ENCODE results near the gene CAMK1G.

The CAMK1G gene

GRCh38 chr1:209625791-209626285, 42.3 kb downstream of the CAMK1G start:
- H3K9me3 Mint-ChIP-seq: no peaks in the 10 kb centered on the region
- no peaks in the 10 kb centered on the region for H3K36me3 Mint-ChIP-seq
- DNase-seq (ENCODE audit: low spot score in 2 of 2) (no peak), ATAC-seq (ENCODE audit: low read depth) (no peak)
- H3K4me1 Mint-ChIP-seq: peaks cover 5% of the 10 kb centered on the region
- no peak overlapping the region for H3K4me3 Mint-ChIP-seq
- H3K27ac Mint-ChIP-seq: no peak overlapping the region
- peaks cover 12% of the 10 kb centered on the region for H3K27me3 Mint-ChIP-seq

DNA sequence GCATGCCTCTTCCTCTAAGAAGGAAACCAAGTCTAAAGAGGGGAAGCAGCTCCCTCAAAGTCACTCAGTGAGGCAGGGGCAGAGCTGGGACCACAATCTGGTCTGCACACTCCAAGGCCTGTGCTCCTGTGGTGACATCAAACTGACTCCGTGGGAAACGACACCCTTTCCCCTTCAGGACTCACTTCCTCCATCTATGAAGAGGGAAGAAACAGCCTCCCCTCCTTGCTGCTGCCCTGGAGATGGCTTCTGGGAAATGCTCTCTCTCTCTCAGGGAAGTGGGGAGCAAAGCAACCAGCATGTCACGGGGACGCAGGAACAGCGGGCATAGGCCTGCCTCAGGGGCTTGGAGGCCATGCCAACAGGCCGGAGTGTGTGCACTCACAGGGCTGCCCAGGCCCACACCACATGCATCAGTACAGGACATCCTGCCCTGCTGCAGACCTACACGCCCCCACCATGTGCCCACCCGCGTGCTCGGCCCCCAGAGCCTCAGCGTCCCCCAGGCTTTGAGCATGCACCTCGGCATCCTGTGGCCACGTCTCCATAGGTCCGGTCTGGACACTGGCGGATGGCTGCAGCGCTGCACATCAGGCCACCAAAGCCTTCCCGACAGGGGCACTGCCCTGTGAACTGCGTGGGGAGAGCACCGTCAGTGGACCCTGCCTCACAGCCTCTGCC, 43.0 kb downstream of the CAMK1G start:
- peaks cover 5% of the 10 kb centered on the region for H3K4me1 Mint-ChIP-seq

GRCh38 chr1:209627027-209627731, 43.7 kb downstream of the CAMK1G start:
- no peaks in the 10 kb centered on the region for H3K36me3 Mint-ChIP-seq
- DNase-seq (ENCODE audit: low spot score in 2 of 2) (no peak), ATAC-seq (ENCODE audit: low read depth) (no peak)
- H3K4me1 Mint-ChIP-seq: peaks cover 9% of the 10 kb centered on the region
- no peaks in the 10 kb centered on the region for H3K9me3 Mint-ChIP-seq
- H3K27ac Mint-ChIP-seq: no peak overlapping the region
- H3K4me3 Mint-ChIP-seq: no peak overlapping the region
- peaks cover 5% of the 10 kb centered on the region for H3K27me3 Mint-ChIP-seq

More for the DNA sequence above, 43.0 kb downstream of the CAMK1G start:
- no peak for DNase-seq (ENCODE audit: low spot score in 2 of 2)
- H3K27me3 Mint-ChIP-seq: peaks cover 12% of the 10 kb centered on the region
- ATAC-seq (ENCODE audit: low read depth): no peak
- H3K36me3 Mint-ChIP-seq: no peaks in the 10 kb centered on the region
- no peaks in the 10 kb centered on the region for H3K9me3 Mint-ChIP-seq
- no peak overlapping the region for H3K4me3 Mint-ChIP-seq
- H3K27ac Mint-ChIP-seq: no peak overlapping the region

DNA sequence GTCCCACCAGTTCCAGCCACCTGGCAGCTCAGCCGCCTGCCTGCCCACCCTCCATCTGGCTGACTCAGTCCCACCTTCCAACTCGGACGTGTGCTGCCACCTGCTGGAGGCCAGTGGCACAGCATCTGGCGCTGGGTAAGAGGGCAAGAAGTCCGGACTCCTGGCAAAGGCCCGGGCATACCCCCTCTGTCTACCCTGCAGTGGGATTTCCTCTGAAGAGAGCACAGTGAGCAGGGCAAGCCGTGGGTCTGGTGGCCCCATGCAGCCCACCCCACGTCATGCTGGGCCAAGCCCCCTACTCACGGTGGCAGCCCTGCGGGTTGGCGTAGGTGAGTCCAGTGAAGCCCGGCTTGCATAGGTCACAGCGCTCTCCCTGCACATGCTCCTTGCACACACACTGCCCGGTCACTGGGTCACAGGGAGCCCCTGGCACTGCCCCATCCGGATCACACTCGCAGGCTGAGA, 44.2 kb downstream of the CAMK1G start:
- Mint-ChIP-seq H3K36me3 (no peaks in the 10 kb centered on the region), H3K4me3 (no peak overlapping the region), H3K9me3 (no peaks in the 10 kb centered on the region), H3K4me1 (peaks cover 9% of the 10 kb centered on the region), H3K27ac (no peak overlapping the region), H3K27me3 (peaks cover 5% of the 10 kb centered on the region)
- ATAC-seq (ENCODE audit: low read depth) (peak; percentile 69), DNase-seq (ENCODE audit: low spot score in 2 of 2) (peak; percentile 65 to 77)

- H3K27ac Mint-ChIP-seq: no peak overlapping the region
- DNase-seq (ENCODE audit: low spot score in 2 of 2): no peak
- no peak for ATAC-seq (ENCODE audit: low read depth)
- H3K4me1 Mint-ChIP-seq: peaks cover 12% of the 10 kb centered on the region
- H3K4me3 Mint-ChIP-seq: no peak overlapping the region
- H3K9me3 Mint-ChIP-seq: no peaks in the 10 kb centered on the region
- H3K27me3 Mint-ChIP-seq: peaks cover 5% of the 10 kb centered on the region
- H3K36me3 Mint-ChIP-seq: no peaks in the 10 kb centered on the region
Observed at GRCh38 chr1:209628618-209629299, 45.2 kb downstream of the CAMK1G start.

DNA sequence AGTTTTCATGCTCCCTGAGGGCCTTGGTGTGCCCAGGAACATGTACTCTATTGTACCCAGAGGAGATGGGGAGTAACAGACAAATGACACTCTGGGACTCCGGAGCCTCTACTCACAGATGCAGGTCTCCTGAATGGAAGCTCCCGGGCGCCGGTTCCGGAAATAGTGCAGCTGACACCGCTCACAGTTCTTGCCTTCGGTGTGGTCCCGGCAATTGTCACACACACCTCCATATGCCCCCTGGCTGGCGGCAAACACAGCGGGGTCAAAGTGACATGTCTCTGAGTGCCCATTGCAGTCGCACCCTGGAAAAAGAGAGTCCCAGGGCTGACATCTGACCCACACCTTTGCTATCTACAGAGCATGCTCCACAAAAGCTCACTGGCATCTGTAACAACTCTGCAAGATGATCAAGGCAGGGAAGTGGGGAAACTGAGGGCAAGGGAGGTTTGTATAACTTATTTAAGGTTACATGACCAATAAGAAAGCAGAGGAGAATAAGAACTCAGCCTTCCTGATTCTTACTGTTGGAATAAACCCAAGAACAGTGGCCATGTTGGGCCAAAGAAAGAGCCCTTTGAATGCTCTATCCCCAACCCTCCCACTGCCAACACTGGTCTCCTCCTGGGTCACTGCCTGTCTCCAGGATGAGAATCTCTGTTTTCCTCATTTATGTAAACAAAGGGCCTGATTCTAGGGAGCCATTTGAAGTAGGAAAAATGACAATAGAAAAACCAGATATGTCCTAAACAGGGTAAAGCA, 46.3 kb downstream of the CAMK1G start:
- no peaks in the 10 kb centered on the region for H3K36me3 Mint-ChIP-seq
- no peak for ATAC-seq (ENCODE audit: low read depth)
- H3K9me3 Mint-ChIP-seq: no peaks in the 10 kb centered on the region
- no peak overlapping the region for H3K27ac Mint-ChIP-seq
- peaks cover 9% of the 10 kb centered on the region for H3K4me1 Mint-ChIP-seq
- no peak overlapping the region for H3K4me3 Mint-ChIP-seq
- H3K27me3 Mint-ChIP-seq: peaks cover 5% of the 10 kb centered on the region
- no peak for DNase-seq (ENCODE audit: low spot score in 2 of 2)

DNA sequence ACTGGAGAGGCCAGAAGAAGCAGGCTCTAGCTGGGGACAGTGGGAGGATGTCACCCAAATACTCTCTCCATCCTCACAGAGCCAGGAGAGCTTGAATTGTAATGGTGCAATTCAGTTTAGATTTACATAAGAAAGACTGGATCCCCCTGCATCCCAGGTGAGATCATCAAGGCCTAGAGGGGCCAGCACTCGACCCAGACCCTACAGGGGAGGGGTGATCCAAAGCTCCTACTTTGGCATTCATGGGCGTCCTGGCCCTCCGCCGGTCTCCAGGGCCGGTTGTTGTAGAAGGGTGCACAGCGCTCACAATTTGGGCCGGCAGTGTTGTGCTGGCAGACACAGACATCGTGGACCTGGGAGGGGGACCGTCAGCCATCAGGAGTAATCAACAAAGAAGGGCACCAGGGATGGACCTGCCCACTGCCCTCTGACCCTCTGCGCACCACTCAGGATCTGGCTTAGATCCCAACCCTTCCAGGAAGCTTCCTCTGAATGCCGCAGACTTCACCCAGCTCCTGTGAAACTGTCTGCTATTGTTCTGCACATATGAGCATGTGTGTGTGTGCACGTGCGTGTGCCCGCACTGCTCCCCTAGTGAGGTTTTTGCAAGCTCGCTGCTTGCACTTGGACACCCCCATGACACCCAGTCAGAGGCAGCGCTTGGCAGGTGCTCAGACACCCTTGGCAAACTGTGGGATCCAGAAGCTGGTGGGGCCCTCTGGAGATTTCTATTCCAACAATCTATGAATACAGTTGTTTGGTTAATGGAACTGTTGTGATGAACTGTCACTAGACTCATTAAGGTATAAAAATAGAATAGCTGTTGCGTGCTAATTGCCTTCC, 47.1 kb downstream of the CAMK1G start:
- peaks cover 9% of the 10 kb centered on the region for H3K4me1 Mint-ChIP-seq
- no peaks in the 10 kb centered on the region for H3K9me3 Mint-ChIP-seq
- H3K27me3 Mint-ChIP-seq: peaks cover 5% of the 10 kb centered on the region
- no peaks in the 10 kb centered on the region for H3K36me3 Mint-ChIP-seq
- DNase-seq (ENCODE audit: low spot score in 2 of 2) (no peak), ATAC-seq (ENCODE audit: low read depth) (no peak)
- no peak overlapping the region for H3K27ac Mint-ChIP-seq
- H3K4me3 Mint-ChIP-seq: no peak overlapping the region

DNA sequence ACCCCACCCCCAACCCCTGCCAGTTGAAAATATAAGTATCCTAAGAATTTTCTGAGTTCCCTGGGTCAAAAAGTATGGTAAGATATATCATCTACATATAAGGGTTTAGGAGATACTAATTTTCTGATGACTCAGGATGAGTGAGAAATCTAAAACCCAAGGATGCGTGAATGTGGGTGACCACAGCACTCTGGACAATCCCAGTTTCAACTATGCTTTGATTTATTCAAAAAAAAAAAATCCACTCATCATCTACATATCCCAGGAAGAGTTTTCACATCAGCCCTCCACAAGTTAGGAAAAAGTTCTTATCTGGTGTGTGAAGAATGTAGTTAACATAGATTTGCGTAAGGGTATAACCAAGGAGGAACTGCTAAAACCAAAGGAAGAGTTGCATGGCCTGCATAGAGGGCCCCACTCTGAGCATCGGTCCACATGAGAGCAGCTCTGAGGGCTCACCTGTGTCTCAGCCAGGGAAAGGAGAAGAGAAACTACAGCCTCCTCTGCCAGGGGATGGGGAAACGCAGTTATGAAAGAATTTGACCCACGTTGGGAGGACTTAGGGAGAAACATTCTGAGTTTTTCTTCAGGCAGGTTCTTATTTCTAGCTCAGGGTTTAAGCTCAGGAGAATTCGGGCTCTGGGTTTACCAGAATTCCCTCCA, 50.0 kb downstream of the CAMK1G start:
- H3K27ac Mint-ChIP-seq: no peak overlapping the region
- no peak for DNase-seq (ENCODE audit: low spot score in 2 of 2)
- H3K27me3 Mint-ChIP-seq: peaks cover 4% of the 10 kb centered on the region
- H3K9me3 Mint-ChIP-seq: no peaks in the 10 kb centered on the region
- H3K4me3 Mint-ChIP-seq: no peak overlapping the region
- H3K36me3 Mint-ChIP-seq: no peaks in the 10 kb centered on the region
- peak; percentile 95 for ATAC-seq (ENCODE audit: low read depth)
- H3K4me1 Mint-ChIP-seq: peaks cover 6% of the 10 kb centered on the region

- peaks cover 2% of the 10 kb centered on the region for H3K27me3 Mint-ChIP-seq
- DNase-seq (ENCODE audit: low spot score in 2 of 2): no peak
- no peak for ATAC-seq (ENCODE audit: low read depth)
Observed at GRCh38 chr1:209634005-209634737, 50.7 kb downstream of the CAMK1G start.

DNA sequence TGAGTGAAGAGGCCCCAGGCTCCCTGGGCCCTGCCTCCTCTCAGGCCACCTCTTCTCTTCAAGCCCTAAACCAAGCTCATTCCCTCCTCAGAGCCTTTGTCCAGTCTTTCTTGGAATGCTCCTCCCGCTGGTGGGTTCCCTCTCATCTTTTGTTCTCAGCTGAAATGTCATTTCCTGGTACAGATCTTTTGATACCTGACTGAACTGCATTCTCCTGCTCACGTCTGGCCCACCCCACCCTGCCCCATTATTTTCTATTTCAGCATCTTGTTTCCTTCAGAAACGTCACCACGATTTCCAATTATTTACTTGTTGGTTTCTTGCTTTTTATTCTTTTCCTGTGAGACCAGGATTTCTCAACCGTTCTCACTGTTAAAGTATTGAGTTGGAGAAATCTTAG, 52.3 kb downstream of the CAMK1G start:
- Mint-ChIP-seq H3K4me1 (peaks cover 6% of the 10 kb centered on the region), H3K9me3 (no peaks in the 10 kb centered on the region), H3K4me3 (no peak overlapping the region), H3K36me3 (no peaks in the 10 kb centered on the region), H3K27ac (no peak overlapping the region), H3K27me3 (peaks cover 2% of the 10 kb centered on the region)
- DNase-seq (ENCODE audit: low spot score in 2 of 2) (no peak), ATAC-seq (ENCODE audit: low read depth) (no peak)

More at GRCh38 chr1:209634005-209634737, 50.7 kb downstream of the CAMK1G start:
- Mint-ChIP-seq H3K4me3 (no peak overlapping the region), H3K36me3 (no peaks in the 10 kb centered on the region), H3K27ac (no peak overlapping the region), H3K4me1 (peaks cover 6% of the 10 kb centered on the region), H3K9me3 (no peaks in the 10 kb centered on the region)

- H3K27ac Mint-ChIP-seq: no peak overlapping the region
- peaks cover 4% of the 10 kb centered on the region for H3K27me3 Mint-ChIP-seq
- ATAC-seq (ENCODE audit: low read depth): no peak
- H3K36me3 Mint-ChIP-seq: no peaks in the 10 kb centered on the region
- no peak for DNase-seq (ENCODE audit: low spot score in 2 of 2)
- no peaks in the 10 kb centered on the region for H3K4me1 Mint-ChIP-seq
- no peaks in the 10 kb centered on the region for H3K9me3 Mint-ChIP-seq
- no peak overlapping the region for H3K4me3 Mint-ChIP-seq
Observed at GRCh38 chr1:209641832-209642172, 58.3 kb downstream of the CAMK1G start.

GRCh38 chr1:209642816-209643215, 59.3 kb downstream of the CAMK1G start:
- no peaks in the 10 kb centered on the region for H3K4me1 Mint-ChIP-seq
- ATAC-seq (ENCODE audit: low read depth): no peak
- H3K27me3 Mint-ChIP-seq: peaks cover 4% of the 10 kb centered on the region
- H3K9me3 Mint-ChIP-seq: no peaks in the 10 kb centered on the region
- no peaks in the 10 kb centered on the region for H3K36me3 Mint-ChIP-seq
- H3K27ac Mint-ChIP-seq: no peak overlapping the region
- no peak overlapping the region for H3K4me3 Mint-ChIP-seq
- no peak for DNase-seq (ENCODE audit: low spot score in 2 of 2)

Measured in memory B cell (primary cell).